ENCODE results near the gene THRB.

DNA sequence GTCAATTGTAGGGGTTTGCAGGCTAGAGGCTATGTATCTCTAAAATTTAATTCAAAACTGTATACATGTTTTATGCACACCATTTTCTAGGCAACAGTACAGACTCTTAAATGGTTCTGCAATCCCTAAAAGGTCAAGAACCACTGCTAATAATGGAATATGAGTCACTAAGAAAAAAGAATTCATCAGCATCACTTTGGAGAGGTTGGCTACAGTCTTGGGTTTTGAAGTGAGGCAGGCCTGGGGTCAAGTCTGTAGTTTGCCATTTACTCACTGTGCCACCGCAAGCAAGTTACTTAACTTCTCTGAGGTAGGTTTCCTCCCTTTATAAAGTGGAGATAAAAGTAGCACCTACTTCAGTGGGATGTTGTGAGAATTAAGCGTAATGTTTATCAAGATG lies 33.7 kb downstream of the THRB start:
- no peak for TF ChIP-seq CTCF (IDR thresholded peaks at IDR 0.05)
- TF ChIP-seq POLR2A (IDR thresholded peaks at IDR 0.05) = no peak

Measured in esophagus squamous epithelium (tissue), 4 donors.